NCI-H187 treated with DMSO at 0.1 percent for 48 hours (cell line): ENCODE results near the gene JAML.

Experiments
- DNase-seq: peaks from one replicate; lab custom pipeline; 2025; lab: John Stamatoyannopoulos, UW

The JAML gene

DNA sequence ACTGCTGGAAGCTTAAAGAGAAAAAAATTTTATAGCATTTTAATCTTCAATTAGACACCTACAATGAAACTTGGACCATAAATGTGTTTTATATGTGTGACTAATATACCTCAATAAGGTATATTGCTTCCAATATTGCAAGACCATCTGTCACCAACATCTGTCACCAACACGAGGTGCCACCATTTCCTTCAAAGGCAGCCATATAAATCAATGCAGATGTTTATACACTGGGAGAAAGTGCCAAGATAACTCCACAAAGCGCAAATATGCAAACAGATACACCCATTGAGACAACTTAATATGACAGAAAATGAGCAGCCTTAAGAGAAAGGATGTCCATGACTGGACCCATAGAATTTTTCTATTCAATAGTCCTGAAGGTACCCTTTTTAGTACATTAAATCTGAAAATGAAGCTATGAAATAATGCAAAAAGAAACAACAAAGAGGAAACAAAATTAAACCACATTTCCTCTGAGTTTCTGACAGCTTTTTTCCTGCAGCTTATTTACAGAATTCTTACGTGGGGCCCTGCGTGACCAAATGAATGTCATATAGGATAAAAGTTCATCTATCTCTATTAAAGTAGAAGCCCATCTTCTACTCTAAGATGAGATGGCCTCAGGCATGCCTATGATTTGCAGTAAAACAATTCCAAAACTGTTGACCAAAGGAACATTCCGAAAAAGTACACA lies 14.8 kb upstream of the JAML start:
- DNase-seq, result no peak

DNA sequence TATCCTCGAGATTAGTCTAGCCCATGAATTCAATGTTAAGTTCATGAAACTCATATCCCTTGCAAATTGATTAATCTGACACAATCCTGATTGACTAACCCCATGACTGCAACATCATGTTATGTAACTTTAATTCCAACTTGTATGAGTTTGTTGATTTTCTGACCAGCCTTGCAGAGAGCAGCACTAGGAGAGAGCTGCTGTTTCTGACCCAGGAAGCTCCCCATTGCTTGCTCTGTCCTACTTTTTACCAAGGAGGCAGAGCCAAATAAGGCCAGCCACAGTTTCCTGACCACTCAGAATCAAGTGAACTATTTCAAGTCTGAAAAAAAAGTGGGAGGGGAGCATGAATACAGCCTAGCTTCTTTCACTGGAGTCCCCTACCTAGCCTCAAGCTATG lies 14.1 kb upstream of the JAML start:
- DNase-seq, result no peak

DNA sequence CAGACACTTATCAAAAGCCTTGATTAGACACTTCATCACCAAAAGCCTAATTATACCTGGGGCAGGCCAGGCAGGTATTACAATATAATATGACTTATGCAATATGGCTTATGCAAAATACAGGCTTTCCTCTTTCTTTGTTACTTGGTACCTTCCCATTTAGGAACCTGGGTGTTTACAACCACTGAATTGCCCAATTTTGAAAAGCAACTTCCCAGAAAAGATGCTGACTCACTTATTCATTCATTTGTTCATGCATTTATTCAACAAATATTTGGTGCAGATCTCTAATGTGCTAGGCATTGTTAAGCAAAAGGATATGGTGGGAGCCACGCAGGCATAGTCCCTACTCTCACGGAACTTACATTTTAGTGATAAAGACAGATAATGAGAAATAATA lies 13.6 kb upstream of the JAML start:
- DNase-seq, result no peak

DNA sequence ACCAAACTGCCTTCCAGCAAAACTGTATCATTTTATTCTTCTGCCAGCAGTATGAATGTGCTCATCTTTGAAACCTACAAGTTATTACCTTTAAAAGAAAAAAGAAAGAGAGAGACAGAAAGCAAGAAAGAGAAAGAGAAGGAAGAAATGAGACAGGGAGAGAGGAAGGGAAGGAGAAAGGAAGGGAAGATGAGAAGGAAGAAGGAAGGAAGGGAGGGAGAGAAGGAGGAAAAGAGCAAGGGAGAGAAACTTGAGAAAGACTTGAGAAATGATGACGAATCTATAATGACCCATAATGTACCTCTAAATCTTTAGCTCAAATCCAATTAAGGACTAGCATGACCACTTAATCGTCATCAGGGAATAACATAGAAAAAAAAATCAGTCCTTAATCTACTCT lies 11.4 kb upstream of the JAML start:
- no peak for DNase-seq

DNA sequence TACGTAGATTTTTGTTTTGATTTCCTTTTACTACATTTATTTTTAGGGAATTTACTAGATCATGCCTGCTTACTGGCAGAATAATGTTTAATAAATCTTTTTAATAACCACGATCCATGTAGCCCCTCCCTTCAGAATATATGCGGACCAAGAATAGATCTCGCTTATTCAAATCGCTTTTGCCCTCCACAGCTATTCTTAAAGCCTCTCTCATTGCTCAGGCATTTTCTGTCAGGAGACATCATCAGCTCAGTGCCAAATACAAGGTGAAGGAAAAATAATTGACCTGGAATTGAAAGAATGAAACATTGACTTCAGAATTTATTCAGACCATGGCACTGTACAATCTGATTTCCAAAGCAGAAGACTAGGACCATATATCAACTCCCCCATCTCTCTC lies 10.0 kb upstream of the JAML start:
- no peak for DNase-seq

DNA sequence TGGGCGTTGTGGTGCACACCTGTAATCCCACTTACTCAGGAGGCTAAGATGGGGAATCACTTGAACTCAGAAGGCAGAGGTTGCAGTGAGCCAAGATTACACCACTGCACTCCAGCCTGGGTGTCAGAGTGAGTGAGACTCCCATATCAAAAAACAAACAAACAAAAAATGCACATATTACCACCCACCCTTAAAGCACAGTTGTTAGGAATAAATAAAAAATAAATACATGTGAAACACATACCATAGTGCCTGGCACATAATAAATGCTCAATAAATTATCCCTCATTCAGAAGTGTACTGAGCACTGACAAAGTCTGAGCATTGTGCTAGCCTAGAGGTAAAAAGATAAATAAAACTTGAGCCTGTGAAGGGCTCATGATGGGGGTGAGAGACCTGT lies 9.0 kb upstream of the JAML start:
- DNase-seq, result no peak

DNA sequence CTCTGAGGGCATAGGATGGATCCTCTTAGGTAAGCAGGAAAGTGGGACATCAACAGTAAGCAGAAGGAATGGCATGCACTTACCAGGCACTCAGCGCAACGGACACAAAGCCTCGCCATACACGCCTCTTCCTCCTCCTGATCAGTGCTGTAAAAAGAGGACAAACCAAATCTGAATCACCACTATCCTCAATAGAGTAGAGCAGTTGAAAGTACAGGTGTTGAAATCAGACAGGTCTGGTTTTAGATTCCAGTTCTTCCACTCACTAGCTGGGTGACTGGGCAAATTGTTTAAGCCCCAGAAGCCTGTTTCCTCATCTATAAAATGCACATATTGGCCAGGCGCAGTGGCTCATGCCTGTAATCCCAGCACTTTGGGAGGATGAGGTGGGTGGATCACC lies 8.6 kb upstream of the JAML start:
- DNase-seq, result no peak

DNA sequence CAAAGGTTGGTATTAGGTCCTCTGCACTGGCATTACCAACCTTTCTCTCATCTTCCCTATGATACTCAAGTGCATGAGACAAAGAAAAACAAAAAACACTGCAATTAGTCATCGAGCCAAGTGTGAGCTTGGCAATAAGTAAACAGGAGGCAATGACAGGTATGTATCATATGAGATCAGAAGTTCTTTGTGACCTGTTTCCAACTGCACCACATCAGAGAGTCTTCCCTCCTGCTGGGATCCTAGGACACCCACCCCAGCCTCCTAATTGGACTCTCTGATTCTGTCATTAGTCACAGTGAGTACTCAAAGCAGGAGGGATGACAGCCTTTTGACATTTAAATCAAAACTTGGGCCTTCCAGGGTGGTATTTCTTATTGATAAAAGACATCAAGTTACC lies 7.8 kb upstream of the JAML start:
- no peak for DNase-seq

DNA sequence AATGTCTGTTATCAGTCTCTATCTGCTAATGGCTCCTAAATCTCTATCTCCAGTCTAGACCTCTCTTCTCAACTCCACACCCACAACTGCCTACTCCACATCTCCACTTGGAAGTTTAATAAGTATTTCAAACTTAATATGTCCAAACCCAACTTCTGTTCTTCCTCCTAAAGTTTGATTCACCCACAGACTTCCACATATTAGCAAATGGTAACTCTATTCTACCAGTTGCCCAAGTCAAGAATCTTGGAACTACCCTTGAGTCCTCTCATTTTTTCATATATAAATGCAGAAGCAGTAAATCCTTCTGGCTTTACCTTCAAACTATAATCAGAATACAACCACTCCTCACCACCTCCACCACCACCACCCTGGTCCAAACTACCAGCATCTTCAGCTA lies 6.7 kb upstream of the JAML start:
- DNase-seq, result no peak

DNA sequence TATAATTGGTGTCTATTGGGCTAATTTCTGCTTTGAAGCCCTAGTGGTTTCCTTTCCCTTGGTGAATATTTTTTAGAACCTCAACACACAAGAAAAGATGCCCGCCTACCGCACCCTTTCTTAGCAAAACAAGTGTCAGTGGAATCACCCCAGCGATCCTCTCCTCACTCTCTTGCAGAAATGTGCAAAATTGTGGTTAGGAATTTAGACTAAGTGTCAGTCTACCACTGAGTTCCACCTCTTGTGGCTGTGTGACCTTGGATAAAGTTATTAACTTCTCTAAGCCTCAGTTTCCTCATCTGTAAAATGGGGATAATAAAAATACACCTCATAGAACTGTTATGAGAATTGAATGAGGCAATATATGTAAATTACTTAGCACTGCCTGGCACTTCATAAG lies 5.3 kb upstream of the JAML start:
- DNase-seq, result no peak

DNA sequence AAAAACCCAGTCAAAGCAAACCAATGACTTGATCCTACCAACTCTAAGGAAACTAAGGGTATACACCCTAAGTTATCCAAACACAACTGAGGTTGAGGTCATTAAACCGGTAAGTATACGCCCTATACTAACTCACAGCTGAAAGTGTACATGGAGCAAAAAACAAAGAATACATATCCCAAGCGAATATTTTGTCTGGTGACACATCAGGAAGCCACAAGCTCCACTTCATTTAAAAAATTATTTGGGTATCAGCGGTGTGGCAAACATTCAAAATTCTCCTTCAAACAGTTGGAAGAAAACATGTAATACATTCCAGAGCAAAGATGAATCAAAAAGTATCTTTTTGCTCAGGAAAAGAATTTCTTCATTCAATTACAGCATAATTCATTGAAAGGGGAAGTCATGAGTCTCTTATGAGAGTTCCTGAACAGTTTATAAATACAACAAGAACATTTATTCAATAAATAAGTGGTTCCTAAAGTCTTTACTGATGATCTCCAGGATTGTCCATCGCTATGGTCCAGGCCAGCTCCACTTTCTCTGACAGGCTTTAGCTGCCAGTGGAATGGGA lies 4.5 kb upstream of the JAML start:
- DNase-seq, result no peak

DNA sequence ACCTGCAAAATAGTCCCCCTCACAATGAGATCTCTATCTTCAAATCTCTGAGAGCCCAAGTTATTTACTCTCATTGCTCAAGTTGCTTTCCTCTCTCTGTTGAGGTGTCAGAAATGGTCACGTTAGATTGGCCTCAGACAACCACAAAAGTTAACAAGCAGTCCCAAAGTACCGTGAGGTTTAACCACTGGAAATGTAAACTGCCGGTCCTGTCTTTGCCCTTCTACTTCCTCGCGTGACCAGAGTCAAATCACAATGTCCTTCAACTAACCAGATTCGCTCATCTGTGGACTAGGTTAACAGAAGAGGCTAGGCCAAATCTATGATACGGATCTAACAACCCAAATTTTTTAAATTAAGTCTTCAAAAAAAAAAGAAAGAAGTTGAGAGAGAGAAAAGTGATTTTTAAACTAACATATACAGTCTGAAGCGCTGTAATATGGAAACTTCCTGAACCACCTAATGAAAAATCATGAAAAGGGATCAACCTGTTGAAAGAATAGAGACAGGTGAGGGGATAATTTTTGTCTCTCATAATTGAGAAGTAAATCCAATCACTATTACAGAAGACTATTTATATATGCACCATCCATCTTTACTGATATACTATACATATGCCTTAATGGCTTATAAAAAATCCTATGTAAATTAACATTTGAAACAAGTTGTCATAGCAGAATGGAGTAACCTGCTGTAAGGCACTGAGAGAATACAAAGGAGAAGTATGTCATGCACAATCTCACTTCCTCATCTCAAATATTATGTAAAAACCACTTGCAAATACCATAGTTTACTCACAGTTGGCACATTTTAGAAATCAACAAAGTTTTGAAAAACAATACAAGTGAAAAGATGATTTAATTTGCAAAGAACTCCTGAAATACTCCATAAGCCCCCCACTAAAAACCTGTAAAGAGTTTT lies 3.3 kb upstream of the JAML start:
- no peak for DNase-seq

DNA sequence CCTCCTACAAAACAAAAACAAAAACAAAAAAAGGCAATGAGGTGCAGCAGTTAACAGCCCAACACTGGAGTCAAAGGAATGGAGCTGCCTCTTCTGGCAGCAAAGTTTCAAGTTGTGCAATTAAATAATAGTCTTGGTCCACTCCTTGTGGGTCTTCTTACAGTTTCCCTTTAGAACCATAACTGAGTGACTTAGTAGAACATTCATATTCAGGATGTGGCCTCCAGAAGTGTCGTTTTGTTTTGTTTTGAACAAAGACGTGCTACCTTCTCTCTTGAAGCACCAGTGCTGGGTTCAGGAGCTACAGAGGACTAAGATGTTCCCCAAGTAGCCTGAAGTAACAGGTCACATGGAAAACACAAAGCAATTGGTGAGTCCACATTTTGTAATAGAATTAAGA lies 2.0 kb upstream of the JAML start:
- DNase-seq, result no peak

DNA sequence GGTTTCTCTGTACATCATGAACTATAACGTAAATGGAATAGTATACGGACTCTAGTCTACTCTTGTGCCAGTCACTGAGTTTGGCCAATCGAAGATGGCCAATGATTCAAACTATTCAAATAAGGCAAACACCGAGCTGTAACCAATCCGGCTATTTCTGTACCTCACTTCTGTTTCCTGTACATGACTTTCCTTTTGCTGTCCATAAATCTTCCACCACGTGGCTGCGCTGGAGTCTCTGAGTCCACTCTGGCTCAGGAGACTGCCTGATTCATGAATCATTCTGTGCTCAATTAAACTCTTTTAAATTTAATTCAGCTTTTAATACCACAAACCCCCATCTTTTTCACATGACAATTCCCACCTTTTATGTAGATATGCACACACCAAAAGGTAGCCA lies 1.5 kb upstream of the JAML start:
- DNase-seq, result no peak

DNA sequence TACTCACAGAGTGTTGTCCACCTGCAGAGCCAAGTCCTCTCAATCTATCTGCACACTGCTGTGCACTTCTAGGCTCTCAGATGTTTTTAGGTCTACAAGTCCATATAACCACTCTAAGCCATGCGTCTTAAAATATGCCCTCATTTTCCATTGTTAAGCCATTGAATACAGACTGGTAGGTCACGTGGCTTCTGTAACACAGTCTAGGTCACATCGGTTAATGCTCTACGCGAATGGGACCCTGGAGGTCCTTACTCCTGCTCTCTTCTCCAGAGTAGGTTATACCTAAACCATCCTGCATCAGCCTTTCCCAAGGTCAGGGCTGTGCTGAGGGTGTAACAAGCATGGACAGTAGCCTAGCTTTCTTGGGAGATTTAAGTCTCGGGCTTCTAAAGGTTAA lies 819 bp downstream of the JAML start:
- no peak for DNase-seq

DNA sequence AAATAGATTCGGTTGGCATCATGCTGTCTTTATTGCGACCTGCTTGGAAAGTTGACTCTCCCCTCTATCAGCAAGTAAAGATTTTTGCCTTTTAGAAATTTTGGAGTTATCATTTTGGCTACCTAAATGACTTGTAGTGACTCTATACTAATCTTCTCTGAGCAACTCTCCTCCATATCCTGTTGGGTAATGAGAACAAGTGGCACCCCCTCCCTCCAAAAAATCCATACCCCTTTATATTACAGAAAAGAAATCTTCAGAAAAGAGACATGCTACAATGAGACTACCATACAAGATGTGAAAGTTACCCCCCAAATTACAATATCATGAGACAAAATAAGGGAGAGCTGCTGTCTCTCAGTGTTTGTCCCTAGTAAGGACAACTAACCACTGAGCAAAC lies 1.2 kb downstream of the JAML start:
- DNase-seq, result no peak

DNA sequence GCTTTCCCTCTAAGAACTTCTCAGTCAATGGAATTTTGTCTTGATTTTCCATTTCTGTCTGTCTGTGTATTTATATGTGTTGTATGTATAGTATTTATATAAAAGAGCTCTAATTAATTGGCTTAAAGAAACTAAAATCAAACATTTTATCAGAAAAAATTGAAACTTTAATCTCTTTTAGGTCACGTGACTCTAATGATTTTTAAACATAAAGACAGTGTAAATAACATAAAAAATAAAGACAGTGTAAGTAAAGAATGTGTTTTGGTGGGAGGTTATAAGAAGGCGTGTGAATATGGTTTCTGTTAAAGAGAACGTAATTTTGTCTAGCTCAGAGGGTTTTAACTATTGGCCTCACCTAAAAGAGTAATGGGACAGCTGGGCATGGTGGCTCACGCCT lies 2.4 kb downstream of the JAML start:
- no peak for DNase-seq

DNA sequence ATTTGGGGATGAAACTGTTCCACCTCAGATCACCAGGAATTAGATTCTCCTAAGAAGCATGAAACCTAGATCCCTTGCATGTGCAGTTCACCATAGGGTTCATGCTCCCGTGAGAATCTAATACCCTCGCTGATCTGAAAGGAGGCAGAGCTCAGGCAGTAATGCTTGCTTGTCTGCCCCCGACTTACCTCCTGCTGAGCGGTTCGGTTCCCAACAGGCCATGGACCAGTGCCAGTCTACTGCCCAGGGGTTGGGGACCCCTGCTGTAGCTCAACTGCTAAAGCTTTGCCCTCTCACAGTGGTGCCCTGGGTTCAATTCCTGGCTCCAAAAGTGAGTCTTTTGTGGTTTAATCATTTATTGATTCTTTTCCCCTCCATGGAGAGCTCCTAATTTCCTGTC lies 3.4 kb downstream of the JAML start:
- DNase-seq, result no peak

DNA sequence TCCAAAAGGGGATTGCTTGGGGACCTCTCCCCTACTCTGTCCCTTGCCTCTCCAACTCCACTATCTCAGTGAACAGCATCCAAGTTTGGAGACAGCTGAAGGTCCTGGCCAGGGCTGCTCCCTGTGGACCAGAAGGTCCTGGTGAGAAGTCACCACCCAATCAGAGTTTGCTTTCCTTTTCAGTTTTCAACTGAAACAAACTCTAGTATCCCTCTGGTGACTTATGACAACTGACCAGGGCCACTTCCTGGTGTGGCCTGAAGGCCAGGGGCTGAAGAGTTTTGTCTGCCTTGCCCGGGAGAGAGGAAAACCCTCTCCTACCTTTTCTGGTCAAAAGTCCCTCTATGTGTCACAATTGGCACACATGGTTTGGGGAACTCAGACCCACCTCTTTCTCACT lies 5.1 kb downstream of the JAML start:
- no peak for DNase-seq

DNA sequence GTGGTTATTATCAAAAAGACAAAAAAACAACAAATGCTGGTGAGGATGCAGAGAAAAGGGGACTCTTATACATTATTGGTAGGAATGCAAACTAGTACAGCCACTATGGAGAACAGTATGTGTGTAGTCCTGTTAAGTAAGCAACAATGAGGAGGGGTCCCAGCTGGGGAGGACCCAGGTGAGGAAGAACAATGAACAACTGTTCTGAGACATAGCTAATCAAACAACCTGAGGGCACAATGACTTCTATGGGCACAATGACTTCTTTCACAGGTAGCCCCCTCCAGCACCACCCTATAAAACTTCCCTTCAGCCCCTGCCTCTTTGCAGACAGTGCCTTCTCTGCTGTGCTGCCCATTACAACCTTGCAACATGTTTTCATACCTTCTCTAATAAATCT lies 5.6 kb downstream of the JAML start:
- DNase-seq, result no peak

DNA sequence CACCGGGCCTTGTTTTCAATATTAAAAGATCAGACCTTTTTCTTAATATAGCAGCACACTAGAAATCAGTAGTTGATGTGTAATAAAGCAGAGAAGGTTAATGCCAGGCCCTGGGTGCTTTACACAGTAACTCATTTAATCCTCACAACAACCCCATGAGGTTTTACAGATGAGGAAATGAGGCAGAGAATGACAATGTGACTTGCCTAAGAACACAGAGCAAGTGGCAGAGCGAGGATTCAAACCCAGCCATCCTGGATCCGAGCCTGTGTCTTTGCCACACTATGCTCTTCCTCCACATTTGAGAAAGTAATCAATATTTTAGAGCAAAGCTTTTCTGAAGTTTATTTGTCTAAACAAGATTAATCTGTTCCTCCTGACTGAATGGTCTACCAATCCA lies 7.2 kb downstream of the JAML start:
- no peak for DNase-seq

DNA sequence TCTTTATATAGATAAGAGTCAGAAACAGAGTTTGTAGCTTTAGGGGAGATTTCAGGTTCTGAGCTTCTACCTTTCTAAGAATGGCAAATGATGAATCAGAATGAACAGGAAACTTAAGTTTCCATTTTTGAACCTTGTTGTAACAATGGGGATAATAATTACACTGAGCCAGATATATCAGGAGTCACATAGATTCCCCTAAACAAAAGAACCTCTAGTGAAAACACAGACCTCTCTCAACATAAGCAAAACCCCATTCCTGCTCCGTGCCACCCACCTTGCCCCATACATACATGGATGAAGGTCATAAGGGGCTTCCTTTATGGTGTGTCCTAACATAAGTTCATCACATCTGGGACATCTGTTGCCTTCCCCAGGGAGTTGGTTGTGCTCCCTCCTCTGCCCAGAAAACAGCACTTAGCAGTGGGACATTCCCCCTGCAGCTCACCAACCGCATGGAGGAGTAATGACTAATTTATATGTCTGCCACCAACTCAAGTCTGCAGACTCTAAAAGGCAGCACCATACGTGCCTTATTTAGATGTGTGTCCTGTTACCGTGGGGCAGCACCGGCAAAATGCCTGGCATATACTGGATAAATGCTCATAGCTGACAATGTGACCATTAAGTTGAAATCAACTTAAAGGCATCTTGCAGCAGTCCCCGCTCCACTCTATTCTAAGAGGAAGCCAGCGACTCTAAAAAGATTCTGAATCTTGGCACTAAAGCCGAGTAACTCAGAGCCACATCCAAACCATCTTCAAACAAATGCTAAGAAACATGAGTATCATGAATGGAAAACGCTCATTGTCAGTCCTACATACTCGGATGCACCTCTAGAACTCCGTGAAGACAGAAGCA lies 8.0 kb downstream of the JAML start:
- no peak for DNase-seq
